Activated effector memory CD4-positive, alpha-beta T cell treated with Interleukin-2 at 50 U/mL for 16 hours (primary cell): ENCODE results near the gene RND2.
"Not testable (repeated sequence)": the region's sequence is repeated elsewhere in the genome, so short reads cannot be mapped to it uniquely, and the experiment has no call there.

ENCODE experiments used
- DNase-seq: peaks from one replicate; pipeline ENCODE4 v3.0.0-alpha.2; 2020

The RND2 gene

GRCh38 chr17:43027091-43028032, 2.3 kb downstream of the RND2 start:
- DNase-seq, result no peak

DNA sequence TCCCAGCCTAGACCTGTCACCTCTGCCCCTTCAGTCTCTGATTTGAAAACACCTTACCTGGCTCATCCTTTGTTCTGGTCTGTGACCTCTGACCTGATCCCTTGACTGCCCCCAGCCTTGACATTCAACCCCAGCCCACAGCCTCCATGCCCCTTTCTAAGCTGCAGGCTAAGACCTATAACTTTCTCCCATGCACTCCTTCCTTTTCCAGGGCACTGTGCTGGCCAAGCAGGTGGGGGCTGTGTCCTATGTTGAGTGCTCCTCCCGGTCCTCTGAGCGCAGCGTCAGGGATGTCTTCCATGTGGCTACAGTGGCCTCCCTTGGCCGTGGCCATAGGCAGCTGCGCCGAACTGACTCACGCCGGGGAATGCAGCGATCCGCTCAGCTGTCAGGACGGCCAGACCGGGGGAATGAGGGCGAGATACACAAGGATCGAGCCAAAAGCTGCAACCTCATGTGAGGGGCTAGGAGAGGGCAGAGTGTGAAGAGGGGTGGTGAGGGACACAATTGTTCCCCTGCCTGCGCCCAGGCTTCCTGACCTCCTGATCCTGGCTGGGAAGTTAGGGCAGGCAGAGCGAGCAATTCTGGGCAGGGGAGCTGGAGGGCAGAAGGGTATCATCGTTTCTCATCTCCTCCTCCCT, 3.3 kb downstream of the RND2 start:
- DNase-seq, result no peak

GRCh38 chr17:43030137-43030767, 5.2 kb downstream of the RND2 start:
- no peak for DNase-seq

DNA sequence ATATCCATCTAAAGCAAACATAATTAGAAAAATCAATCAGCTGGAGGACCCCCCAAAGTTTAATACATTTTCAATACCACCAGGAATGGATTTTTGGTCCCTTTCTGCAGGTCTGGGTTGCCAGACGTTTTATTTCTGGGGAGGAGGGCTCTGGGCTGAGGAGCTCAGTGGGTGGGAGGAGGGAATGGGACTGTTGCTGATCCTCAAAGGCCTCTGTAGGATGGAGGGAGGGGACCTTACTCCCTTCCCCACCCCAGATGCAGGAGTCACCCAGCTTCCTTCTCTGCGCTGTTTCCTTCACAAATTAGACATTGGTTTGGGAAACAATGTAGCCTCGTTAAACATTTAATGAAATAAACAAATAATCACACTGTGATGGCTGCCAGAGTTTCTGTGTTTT, 6.6 kb downstream of the RND2 start:
- no peak for DNase-seq

DNA sequence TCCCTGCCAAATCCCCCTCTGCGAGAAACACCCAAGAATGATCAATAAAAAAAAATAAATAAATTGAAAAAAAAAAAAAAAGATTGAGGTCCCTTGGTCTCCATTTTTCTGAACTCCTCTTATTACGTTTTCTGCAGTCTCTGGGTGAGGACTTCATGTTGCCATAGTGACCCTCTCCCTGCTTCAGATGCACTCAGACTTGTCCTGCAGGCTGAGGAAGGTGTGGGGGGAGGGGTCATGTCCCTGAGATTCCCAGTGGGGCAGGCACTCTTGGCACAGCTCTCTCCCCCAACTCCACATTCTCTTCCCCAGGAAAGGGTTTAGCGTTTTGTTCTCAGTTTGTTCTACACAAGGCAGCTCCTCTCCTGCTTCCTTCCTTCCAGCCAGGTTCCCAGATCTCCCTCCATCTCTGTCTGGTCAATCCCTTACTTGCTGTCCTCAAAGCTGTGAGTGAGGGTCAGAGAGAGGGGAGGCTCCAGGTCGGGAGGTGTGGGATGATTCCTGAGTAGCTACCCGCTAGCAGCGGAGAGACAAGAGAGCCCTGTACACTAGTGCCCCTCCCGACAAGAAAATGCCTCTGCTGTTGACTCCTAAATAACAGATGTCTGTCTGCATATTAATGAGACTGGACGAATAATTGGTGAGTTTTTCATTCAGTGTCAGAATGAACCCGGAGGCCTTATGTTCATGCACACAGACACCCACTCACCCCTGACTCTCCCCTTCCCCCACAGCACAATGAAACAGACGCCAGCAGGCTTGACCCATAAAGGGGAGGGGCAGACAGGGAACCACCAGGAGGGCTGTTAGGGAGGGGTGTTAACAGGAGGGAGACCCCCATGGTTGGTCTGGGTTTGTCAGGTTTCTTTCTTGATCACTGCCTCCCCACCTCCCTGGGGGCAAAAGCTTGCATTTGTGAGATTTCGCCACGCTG, 9.2 kb downstream of the RND2 start:
- DNase-seq, result no peak

DNA sequence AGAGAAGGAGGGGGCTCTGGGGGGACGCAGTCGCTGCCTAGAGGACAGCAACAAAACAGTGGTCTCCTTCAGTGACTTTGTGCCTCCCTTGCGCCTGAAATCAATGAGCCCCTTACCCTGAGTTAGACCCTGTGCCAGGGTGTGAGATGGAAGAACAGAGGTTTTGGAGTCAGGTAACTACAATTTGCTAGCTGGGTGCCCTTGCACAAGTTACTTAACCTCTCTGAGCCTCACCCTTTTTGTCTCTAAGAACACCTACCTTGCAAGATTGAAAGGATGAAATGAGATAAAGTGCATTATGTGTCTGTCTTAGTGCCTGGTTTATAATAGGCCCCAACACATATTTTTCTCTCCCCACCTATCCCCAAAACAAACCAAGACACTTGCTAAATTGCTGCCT, 9.9 kb downstream of the RND2 start:
- no peak for DNase-seq

DNA sequence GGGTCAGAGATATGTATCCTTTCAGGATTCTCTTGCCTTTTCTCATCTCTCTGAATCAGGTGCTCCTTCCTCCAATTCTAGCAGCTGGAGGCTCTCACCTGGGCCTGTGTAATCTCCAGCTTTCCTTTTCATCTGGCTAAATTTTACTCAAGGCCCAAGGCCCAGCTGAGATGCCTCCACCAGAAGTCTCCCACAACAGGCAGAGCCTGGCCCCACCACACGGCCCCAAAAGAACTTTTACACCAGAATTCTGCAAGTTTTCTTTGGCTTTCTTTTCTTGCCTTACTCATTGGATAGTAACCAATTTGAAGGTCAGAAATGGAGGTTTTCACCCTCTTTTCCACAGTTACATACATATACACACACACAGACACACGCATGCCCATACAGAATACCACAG, 14.6 kb downstream of the RND2 start:
- DNase-seq, result no peak

DNA sequence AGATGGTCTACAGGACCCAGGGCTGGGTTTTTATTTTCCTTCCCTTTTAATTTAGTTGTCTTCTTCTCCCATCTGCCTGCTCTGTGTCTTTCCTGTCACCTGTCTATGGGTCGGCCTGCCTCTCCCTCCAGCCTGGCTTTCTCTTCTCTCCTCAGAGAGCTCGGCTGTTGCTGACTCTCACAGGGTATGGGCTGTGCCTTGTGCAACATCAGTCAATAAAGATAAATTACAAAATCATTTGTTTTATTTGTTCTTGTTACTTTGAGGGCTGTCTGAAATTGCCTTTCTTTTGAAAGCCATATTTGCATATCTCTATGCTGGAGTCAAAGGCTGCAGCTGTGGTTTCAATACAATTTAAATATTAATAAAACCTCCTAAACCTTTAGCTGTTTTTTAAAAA, 15.6 kb downstream of the RND2 start:
- no peak for DNase-seq

GRCh38 chr17:43042025-43042628, 17.1 kb downstream of the RND2 start:
- DNase-seq, result no peak

- DNase-seq, result no peak
These were observed 18.3 kb downstream of the RND2 start for GRCh38 chr17:43043307-43043706.

GRCh38 chr17:43044024-43044423, 19.0 kb downstream of the RND2 start:
- DNase-seq, result no peak

DNA sequence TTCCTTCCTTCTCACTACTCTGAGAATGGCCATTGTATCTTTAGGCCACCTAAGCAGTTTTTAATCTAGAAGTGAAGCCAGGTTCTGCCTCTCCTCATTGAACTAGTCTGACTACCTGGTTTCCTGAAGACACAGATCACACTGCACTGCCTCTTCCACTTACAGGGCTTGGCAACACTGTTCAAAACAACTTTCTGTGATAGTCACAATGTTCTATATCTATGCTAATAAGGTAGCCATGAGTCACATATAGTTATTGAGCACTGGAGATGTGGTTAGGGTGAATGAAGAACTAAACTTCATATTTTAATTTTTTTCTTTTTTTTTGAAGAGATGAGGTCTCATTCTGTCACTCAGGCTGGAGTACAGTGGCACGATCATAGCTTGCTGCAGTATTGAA, 26.9 kb downstream of the RND2 start:
- no peak for DNase-seq

DNA sequence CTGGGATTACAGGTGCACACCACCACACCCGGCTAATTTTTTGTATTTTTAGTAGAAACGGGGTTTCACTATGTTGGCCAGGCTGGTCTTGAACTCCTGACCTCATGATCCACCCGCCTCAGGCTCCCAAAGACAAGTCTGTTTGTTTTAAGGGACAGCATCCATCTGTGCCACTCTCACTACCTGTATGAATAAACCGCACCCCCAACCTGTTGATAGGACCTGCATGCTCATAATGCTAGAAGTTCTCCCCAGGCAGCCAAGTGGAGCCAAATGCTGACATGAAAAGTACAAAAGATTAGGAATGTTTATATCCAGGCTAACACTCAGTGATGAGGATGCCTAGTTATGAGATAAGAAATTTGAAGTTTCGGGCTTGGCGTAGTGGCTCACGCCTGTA, 28.0 kb downstream of the RND2 start:
- DNase-seq, result not testable (repeated sequence)

- DNase-seq, result no peak
These were observed 31.0 kb downstream of the RND2 start for GRCh38 chr17:43056051-43056450.

- DNase-seq, result no peak
These were observed 38.1 kb downstream of the RND2 start for GRCh38 chr17:43062984-43063638.

- DNase-seq, result no peak
These were observed 43.7 kb downstream of the RND2 start for GRCh38 chr17:43068570-43069367.

- no peak for DNase-seq
These were observed 44.4 kb downstream of the RND2 start for GRCh38 chr17:43069368-43069898.

DNA sequence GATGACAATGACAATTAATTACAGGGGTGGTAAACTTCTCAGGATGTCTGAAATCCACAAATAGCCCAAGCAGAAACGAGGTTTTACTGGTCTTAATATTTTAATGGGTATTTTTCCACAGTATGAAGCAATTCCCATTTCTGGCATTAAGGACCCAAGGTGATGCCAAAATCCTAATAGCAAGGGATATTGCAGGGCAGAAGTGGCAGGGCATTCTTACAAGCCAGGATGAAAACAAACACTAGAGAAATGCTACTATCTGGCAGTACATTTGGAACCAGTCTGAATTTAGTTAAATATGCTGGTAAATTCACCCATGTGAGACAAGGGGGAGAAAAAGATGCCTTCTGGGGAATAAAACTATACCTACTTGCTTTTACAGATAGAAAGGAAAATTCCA, 45.2 kb downstream of the RND2 start:
- DNase-seq, result no peak

DNA sequence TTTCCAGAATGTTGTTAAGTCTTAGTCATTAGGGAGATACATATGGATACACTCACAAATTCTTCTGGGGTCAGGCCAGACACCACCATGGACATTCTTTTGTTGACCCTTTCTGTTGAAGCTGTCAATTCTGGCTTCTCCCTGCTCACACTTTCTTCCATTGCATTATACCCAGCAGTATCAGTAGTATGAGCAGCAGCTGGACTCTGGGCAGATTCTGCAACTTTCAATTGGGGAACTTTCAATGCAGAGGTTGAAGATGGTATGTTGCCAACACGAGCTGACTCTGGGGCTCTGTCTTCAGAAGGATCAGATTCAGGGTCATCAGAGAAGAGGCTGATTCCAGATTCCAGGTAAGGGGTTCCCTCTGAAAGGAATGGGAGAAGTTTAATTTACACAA, 45.8 kb downstream of the RND2 start:
- DNase-seq, result no peak

- no peak for DNase-seq
These were observed 49.8 kb downstream of the RND2 start for GRCh38 chr17:43074869-43075268.
